Non-pigmented ciliary epithelial cell (primary cell): ENCODE measurements around the gene ANO1.
A peak's percentile ranks its signal among the peaks of the same experiment; 100 is the strongest.
"Not testable (repeated sequence)": the region's sequence is repeated elsewhere in the genome, so short reads cannot be mapped to it uniquely, and the experiment has no call there.

Source experiments
- DNase-seq: peaks from one replicate; pipeline ENCODE4 v3.0.0-alpha.2; 2010; ENCODE audit warnings: low read depth

Gene ANO1

DNA sequence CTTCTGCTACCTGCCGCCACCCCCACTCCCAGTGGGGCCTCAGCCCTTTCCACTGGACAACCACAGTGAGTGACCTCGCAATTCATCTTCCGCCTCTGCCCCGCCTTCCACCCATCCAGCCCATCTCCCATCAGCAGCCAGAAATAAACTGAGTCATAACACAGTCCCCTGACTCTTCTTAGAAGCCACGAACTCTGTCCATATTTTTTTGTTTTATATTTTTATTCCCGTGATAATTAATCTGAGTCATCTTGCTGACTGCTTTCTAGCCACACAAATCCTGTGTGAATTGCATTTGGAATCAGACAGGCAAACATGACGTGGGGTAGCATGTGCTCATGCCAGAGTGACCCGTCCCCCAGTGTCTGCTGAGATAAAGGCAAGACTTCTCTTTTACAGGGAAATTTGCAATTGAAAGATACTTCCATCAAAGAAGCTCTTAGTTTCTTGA is 132.0 kb downstream of the ANO1 start:
- DNase-seq: peak; percentile 46

DNA sequence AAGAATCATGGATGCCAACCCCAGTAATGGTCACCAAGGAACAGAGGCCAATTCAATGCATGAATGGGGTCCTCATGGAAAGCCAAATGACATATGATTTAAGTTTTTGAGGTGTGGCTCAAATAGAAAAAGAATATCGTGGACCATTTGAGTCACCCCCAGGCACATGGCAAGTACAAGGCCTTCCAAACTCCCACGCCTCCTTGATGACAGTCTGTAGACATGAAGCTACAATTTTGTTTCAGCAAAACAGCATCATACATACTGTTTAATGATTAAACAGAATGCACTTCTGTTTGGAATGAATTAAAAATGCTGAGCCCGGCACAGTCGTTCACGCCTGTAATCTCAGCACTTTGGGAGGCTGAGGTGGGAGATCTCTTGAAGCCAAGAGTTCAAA is 132.4 kb downstream of the ANO1 start:
- no peak for DNase-seq

DNA sequence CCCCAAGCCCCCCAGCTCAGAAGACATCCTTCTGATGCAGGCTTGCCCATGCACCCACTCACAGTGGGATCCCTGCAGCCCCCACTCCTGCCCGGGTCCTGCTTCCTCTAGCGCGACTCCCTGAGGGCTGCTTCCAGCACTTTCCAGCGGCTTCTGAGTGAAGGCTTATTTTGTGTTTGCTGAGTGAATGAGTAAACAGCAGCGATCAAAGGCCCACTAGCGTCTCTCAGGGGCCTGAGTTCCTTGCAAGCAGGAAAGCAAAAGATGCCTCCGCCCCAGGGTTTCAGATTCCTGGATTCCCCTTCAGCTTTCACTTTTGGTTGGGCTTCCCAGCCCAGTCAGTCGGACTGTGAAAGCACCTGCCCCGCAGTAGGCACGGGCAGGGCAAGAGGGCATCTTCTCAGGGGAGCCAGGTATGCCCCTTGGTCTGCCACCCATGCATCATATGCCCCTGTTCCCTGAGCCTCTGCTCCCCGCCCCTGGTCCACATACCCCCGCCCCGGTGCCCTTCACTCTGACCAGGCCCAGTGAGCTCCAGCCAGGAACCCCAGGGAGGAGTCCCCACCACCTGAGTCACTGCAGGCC is 134.2 kb downstream of the ANO1 start:
- no peak for DNase-seq

DNA sequence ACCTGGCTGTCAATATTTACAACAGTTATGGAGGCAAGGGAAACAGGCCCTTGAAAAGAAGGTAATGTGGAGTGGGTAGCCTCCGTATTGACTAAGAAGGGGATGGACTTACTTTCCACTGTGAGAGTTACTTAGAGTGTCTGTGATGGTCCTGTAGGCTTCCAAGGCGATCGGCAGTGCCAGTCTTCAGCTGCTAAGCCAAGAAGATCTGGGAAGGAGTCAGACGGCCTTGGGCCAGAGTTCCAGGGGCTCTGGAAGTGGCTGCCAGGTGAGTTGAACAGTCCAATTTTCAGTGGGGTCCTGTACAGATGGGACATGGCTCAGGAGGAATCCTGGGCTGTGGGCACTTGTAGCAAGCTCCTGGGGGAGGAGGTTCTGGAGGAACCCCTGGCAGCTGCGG is 139.3 kb downstream of the ANO1 start:
- DNase-seq: not testable (repeated sequence)

DNA sequence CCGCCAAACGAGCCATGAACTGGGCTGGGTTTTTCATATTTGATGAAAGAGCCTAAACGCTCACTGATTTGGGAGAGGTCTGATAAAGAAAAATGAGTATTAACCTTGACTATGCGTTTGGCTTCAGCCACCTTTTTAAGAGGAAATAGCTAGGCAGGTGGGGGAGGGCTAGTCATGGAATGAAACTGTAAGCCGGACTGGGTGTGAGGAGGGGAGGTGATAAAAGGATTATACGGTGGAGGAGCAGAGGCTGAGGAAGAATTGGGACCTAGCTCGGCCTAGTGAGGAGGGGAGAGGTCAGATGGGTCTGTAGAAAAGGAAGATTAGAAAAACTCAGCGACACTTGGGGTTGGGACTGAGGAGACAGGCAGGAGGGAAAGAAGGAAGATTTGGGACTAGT is 140.0 kb downstream of the ANO1 start:
- DNase-seq: not testable (repeated sequence)

DNA sequence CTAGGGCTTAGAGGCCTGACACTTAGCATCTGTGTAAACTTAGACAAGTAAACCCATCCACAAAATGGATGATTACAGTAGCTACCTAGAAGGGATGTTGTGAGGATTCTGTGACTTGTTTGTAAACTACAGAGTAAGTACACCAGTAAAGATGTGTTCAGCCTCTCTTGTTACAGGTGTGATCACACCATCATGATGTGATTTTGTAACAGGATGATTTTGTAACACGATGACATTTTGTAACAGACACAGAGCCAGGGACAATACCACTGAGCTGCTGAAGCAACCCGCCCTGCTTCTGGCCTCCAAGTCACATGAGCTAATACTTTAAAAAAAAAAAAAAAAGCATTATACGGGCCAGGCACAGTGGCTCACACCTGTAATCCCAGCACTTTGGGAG is 142.0 kb downstream of the ANO1 start:
- no peak for DNase-seq

DNA sequence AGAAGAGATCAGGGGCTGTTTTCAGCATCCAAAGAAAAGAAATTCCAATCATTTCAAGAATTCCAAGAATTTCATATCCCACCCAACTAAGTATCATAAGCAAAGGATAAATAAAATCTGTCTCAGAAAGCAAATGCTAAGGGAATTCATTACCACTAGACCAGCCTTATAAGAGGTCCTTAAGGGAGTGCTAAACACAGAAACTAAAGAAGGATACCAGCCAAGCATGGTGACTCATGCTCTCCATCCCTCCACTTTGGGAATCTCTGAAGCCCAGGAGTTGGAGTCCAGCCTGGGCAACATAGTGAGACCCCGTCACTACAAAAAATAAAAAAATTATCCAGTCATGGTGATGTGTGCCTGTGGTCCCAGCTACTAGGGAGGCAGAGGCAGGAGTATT is 142.8 kb downstream of the ANO1 start:
- DNase-seq: no peak

DNA sequence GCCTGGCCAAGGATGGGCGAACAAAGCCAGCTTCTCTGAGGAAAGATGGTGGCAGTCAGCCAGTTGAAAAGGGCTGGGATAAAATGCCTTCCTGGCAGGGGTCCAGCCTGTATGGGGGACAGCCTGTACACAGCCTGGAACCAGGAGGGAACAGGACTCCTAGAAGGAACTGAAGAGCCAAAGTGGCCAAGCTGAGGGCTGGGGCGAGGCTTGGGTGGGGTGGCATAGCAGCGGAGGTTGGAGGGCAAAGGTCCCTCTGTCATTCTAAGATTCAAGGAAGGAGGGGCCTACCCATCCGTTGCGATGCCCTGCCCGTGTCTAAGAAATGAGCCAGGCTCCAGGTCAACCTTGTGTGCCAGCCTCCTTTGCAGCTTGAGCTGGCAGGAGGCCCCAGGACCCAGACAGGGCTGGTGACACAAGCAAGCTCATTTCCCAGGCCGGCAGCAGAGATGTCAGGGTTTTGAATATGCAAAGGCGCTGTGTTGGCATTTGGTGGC is 147.6 kb downstream of the ANO1 start:
- DNase-seq: no peak

DNA sequence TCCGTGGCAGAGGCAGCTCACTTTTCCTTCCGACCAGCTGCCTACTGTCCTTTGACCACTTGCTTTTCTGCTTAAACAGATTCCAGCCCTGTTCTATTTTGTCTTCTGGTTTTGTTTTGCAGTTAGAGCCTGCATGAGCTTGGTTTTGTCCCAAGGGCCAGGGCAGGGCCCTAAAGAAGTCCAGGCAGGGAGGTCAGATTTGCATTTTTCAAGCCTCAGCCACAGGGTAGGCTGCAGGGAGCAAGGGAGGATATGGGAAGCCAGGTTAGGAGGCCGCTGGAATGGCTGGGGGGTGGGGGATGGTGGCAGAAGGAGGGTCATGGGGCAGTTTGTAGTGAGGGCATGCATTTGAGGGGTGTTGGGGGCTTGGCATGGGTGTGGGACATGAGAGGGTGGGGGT is 148.1 kb downstream of the ANO1 start:
- no peak for DNase-seq

DNA sequence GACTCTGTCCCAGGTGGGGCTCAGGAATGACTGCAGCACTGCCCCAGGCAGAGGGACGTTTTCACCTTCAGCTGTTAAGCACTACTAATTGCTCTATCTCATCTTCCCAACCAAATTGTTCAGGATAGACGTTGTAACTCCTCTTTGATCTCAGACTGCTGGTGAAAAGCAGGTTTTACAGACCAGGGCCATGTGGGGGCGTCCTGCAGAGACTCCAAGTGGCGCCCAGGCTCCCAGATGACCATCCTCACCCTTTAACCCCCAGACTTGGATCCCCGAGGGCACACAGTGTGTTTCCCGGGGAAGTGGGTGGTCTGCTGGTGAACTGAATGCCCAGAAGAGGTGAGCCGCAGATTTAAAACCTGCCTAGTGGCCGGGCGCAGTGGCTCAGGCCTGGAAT is 148.8 kb downstream of the ANO1 start:
- DNase-seq: no peak

DNA sequence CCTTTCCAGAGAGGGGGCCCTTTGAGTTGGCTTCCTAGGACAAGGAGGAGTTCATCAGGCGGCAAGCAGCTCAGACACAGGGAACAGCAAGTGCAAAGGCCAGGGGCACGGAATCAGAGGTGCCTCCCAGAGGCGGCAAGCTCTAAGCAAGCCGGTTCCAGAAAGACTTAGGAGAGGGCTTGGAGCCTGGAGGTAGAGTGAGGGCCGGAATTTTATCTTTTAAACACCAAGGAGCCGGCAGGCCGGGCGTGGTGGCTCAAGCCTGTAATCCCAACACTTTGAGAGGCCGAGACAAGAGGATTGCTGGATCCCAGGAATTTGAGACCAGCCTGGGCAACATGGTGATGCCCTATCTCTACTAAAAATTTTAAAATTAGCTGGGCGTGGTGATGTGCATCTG is 151.6 kb downstream of the ANO1 start:
- no peak for DNase-seq

DNA sequence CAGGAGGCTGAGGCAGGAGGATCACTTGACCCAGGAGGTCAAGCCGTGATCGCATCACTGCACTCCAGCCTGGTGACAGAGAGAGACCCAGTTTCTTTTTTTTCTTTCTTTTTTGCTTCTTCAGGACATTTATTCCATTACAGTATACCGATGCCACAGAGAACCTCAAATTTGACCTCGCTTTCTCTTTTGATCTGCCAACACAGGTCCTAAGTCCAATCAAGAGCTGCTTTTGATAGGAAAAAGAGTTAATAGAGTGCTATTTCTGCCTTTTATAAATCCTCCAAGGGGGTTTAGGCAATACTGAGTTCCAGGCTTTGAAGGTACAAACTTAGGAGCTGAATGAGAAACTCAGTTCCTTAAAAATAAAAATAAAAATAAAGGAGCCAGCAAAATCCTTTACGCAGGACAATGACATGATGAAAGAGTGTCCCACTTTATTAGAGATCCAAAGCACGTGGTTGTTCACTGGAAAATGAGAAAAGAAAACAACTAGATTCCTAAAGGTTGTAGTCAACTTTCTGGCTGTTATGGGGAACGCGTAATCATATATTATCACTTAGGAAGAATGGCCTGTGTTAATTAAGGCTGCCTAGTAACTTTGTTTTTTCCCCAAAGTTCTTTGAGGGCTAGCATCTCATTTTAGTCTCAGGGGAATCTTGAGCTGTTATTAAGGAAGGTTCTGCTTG is 152.2 kb downstream of the ANO1 start:
- DNase-seq: no peak

DNA sequence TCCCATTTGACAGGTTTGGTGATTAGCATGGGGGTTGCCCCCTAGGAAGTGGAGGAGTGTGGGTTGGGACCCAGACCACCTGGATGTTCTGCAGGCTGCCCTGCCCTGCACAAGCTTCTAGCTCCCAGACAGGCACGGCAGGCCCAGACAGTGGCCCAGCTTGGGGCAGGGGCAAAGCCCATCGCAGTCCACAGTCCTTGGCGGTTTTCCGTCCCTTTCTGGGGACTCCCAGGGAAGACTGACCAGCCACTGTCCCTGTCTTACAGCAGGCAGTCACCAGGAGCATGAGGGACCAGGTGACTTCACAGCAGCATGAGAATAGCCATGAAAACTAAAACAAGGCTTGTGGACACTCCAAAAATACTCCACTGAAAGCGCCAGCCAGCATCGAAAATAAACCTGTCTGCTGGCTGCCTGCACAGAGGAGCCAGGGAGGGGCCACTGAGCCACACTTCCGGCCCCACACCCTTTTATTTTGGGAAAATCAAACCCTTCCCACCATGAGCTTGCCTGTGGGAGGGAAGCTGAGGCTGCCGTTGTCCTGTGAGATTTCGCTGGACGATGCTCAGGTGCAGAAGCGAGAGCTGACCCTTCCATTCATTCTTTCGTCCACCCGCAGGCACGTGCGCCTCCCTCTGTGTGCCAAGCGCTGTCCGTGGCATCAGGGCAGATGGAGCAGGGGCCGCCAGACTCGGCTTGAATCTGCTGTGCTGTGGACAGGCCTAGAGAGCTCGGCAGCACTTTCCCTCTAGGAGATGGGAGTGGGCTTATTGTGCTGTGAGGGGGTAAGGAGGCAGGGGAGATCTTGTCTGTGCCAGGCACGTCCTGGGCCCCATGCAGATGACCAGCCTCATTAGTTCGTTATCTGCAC is 153.0 kb downstream of the ANO1 start:
- DNase-seq: no peak

DNA sequence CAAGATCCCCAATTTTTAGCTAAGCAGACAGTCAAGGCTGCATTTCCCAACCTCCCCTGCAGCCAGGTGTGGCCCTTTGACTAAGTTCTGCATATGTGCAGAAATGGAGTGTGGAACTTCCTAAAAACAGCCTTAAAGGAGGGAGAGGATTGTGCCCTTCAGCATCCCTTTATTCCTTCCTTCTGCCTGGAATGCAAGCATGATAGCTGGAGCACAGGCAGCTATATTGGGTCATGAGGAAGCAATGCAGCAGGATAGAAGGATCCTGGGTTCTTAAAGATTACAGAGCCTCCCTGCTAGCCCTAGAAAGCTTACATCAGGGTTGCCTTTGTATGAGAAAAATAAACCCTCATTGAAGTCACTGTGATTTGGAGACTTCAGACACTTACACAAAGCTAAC is 154.9 kb downstream of the ANO1 start:
- no peak for DNase-seq

DNA sequence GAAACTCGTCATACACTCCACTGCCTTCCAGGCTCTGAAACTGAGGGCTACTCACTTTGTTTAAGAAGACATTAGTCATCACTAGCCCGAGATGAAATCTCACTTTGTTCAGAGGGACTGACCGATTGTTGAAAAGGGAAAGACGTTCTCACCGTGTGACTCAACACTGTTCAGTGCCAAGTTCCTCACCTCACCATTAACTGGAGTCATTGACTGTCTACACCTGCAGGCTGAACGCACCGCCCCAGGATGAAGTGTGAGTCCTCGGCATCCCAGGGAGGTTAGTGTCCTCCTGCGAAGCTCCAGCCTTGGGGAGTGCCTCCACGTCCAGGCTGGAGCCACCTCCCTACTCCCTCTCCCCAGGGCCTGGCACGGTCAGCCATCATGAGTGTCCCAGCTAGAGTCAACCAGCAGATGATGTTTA is 155.4 kb downstream of the ANO1 start:
- peak; percentile 90 for DNase-seq

DNA sequence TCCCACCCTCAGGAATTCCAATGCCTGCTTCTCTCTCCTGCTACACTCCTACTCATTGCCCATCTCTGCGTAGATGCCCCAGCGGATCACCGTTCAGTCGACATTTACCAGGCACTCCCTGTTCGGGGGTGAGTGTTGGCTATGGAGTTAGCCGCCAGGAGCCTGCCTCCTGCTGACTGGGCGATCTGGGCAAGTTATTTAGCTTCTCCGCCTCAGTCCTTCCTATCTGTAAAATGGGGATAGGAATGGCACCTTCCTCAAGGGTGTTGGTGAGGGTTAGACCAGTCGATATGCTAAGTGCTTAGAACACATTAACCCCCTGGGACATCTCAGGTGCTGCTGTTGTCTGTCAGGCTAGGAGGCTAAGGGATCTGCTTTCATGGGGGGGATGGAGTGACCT is 155.8 kb downstream of the ANO1 start:
- no peak for DNase-seq
